ENCODE results near the gene CUX1.

DNA sequence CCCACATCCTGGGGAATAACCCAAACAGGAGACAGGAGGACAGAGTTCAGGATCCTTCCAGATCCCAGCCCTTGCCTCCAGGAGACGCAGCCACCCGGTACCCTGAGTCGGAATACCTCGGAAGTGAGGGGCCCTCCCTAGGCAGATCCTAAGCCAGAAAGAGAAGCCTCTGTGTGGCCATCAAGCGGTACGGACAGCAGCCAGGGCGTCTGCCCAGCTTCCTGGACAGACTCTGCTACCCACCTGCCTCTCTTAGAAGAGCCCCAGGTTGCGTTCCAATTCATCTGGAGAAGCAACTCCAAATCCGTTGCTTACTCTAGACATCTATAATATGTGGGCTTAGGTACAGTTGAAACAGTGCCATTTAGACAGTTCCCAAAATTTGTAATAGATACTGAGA, 249.1 kb downstream of the CUX1 start:
- TF ChIP-seq POLR2A (IDR thresholded peaks at IDR 0.05): no peak
- TF ChIP-seq, protein P1, sequence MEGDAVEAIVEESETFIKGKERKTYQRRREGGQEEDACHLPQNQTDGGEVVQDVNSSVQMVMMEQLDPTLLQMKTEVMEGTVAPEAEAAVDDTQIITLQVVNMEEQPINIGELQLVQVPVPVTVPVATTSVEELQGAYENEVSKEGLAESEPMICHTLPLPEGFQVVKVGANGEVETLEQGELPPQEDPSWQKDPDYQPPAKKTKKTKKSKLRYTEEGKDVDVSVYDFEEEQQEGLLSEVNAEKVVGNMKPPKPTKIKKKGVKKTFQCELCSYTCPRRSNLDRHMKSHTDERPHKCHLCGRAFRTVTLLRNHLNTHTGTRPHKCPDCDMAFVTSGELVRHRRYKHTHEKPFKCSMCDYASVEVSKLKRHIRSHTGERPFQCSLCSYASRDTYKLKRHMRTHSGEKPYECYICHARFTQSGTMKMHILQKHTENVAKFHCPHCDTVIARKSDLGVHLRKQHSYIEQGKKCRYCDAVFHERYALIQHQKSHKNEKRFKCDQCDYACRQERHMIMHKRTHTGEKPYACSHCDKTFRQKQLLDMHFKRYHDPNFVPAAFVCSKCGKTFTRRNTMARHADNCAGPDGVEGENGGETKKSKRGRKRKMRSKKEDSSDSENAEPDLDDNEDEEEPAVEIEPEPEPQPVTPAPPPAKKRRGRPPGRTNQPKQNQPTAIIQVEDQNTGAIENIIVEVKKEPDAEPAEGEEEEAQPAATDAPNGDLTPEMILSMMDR (IDR thresholded peaks at IDR 0.05): no peak

Data from esophagus squamous epithelium (tissue), 4 donors.